PC-9 (cell line): ENCODE measurements around the gene ADTRP.

Experiments used
- CTCF ChIP-seq: fragments of 200-600 bp; sonication (generic); conservative IDR thresholded peaks from 2 replicates; pipeline ENCODE4 v1.6.1; 2017; ENCODE audit warnings: mixed run types, antibody characterized with exemption, mild to moderate bottlenecking, moderate library complexity
- EZH2 ChIP-seq: fragments of 200-600 bp; sonication (generic); IDR thresholded peaks from 2 replicates; pipeline ENCODE4 v1.8.0; 2017; ENCODE audit warnings: antibody characterized with exemption, low read depth

DNA sequence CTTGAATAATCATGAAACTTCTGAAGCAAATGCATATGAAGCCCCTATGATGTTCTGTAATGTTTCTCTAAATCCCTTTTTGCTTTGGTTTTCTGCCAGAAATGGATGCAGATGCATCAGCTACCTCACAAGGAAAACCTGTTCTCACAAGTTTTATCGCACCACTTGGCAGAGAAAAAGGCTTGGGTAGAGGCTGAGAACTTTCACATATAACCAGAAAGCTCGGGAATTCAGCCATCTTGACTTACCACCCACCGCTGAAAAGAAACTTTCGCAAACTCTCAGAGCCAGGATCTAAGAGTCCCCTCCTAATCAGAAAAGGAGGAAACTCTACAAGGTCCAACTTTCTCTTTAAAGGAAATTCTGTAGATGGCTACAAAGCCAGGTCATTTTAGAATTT, 36.2 kb upstream of the ADTRP start:
- TF ChIP-seq CTCF = no peak
- no peak for TF ChIP-seq EZH2
